H1 (cell line): ENCODE results near the gene PRAMEF14. TPM values are rescaled to one million over a fixed set of nuclear protein-coding genes. Genes with fewer than 3 reads are reported as not detected.
"Not testable (repeated sequence)": the region's sequence is repeated elsewhere in the genome, so short reads cannot be mapped to it uniquely, and the experiment has no call there.

Experiments used
- CTCF ChIA-PET: fragments of 300-600 bp; sonication (Branson Sonifier 250); formaldehyde crosslinking; loops from one replicate; lab custom pipeline; 2021; ENCODE audit not compliant: partially characterized antibody; lab: Charles Lee
- POLR2A ChIA-PET: fragments of 300-600 bp; sonication (Branson Sonifier 250); formaldehyde crosslinking; loops from one replicate; lab custom pipeline; 2021; ENCODE audit warnings: inconsistent platforms; ENCODE audit not compliant: partially characterized antibody; lab: Charles Lee
- DNase-seq, 2 experiments: peaks; one replicate each; pipeline versions ENCODE4 v3.0.0 to v3.0.0-alpha.2; 2010 to 2022; ENCODE audit warnings: low spot score in 2 of 2, low read depth in 1 of 2, mixed read lengths in 1 of 2
- FAIRE-seq: peaks from 2 replicates; lab custom pipeline; 2011; peaks lifted over from hg19 to GRCh38; lab: Jason Lieb, UNC
- H2AFZ ChIP-seq: 2 replicates; pipeline ENCODE4 v1.8.1; 2012; ENCODE audit warnings: low read length, inconsistent platforms
- H2AK5ac ChIP-seq: 2 replicates; pipeline ENCODE4 v1.6.1; 2013; ENCODE audit warnings: low read depth, low read length
- H2BK120ac ChIP-seq: replicated peaks from 2 replicates; pipeline ENCODE3; 2013; ENCODE audit warnings: low read depth, low read length, inconsistent platforms
- H2BK12ac ChIP-seq: 2 replicates; pipeline ENCODE4 v1.6.1; 2013; ENCODE audit warnings: low read depth, low read length
- H2BK15ac ChIP-seq: 2 replicates; pipeline ENCODE4 v1.6.1; 2013; ENCODE audit warnings: low read length
- H2BK20ac ChIP-seq: 2 replicates; pipeline ENCODE4 v1.6.1; 2013; ENCODE audit warnings: low read length
- H2BK5ac ChIP-seq: 2 replicates; pipeline ENCODE4 v1.6.1; 2013; ENCODE audit warnings: low read depth, low read length
- H3K14ac ChIP-seq: 2 replicates; pipeline ENCODE4 v1.6.1; 2013; ENCODE audit warnings: inconsistent platforms; ENCODE audit not compliant: insufficient read length
- H3K18ac ChIP-seq: 2 replicates; pipeline ENCODE4 v1.6.1; 2013; ENCODE audit warnings: low read length; ENCODE audit errors: extremely low read depth
- H3K23ac ChIP-seq: 2 replicates; pipeline ENCODE4 v1.6.1; 2013; ENCODE audit warnings: inconsistent platforms; ENCODE audit not compliant: insufficient read length
- H3K23me2 ChIP-seq: 2 replicates; pipeline ENCODE4 v1.6.1; 2013; ENCODE audit warnings: low read depth, low read length
- H3K27ac ChIP-seq: 2 replicates; pipeline ENCODE4 v1.6.1; 2011; ENCODE audit warnings: low read depth, low read length, inconsistent platforms
- H3K27me3 ChIP-seq, 4 experiments: replicated peaks in 1 of 4; 1 replicate in 1 of 4; 2 replicates in 3 of 4; pipeline versions ENCODE4 v1.6.1 to v1.8.1; 2011 to 2013; ENCODE audit warnings: low read length in 3 of 4, mild to moderate bottlenecking in 3 of 4, inconsistent platforms in 2 of 4, mixed read lengths in 2 of 4, moderate library complexity in 1 of 4; ENCODE audit not compliant: control insufficient read depth in 3 of 4, insufficient read depth in 3 of 4; ENCODE audit errors: extremely low read depth in 1 of 4
- H3K36me3 ChIP-seq, 4 experiments: 2 replicates each; pipeline versions ENCODE4 v1.6.1 to v1.8.1; 2011 to 2013; ENCODE audit warnings: mild to moderate bottlenecking in 4 of 4, low read length in 3 of 4, moderate library complexity in 2 of 4, control low read depth in 1 of 4, inconsistent platforms in 1 of 4; ENCODE audit not compliant: insufficient read depth in 4 of 4, control insufficient read depth in 2 of 4
- H3K4ac ChIP-seq: replicated peaks from 2 replicates; pipeline ENCODE3; 2013; ENCODE audit warnings: low read length, low read depth, mixed read lengths, inconsistent platforms; ENCODE audit not compliant: insufficient read length
- H3K4me1 ChIP-seq, 4 experiments: replicated peaks in 1 of 4; 1 replicate in 1 of 4; 2 replicates in 3 of 4; pipeline versions ENCODE4 v1.6.1 to v1.8.1; 2011 to 2013; ENCODE audit warnings: low read length in 3 of 4, inconsistent platforms in 2 of 4, mixed read lengths in 1 of 4; ENCODE audit not compliant: insufficient read depth in 4 of 4, control insufficient read depth in 3 of 4
- H3K4me2 ChIP-seq, 2 experiments: 2 replicates each; pipeline versions ENCODE4 v1.6.1 to v1.8.1; 2011 to 2013; ENCODE audit warnings: low read depth in 2 of 2, low read length in 2 of 2, control low read depth in 1 of 2, inconsistent platforms in 1 of 2, mild to moderate bottlenecking in 1 of 2; ENCODE audit not compliant: insufficient read depth in 1 of 2
- H3K4me3 ChIP-seq, 4 experiments: fragments of 200-600, 300-600 bp in 1 of 4; sonication (generic), shearing (Covaris generic), sonication (Bioruptor Twin) in 1 of 4; 2 replicates each; pipeline versions ENCODE4 v1.5.1 to v1.8.1; 2011 to 2016; ENCODE audit warnings: low read length in 4 of 4, low read depth in 3 of 4, control low read depth in 2 of 4, inconsistent platforms in 2 of 4, mild to moderate bottlenecking in 2 of 4, mixed read lengths in 1 of 4, moderate library complexity in 1 of 4; ENCODE audit not compliant: insufficient read depth in 2 of 4; ENCODE audit errors: extremely low read depth in 1 of 4
- H3K56ac ChIP-seq: replicated peaks from 2 replicates; pipeline ENCODE3; 2013; ENCODE audit warnings: low read depth, mild to moderate bottlenecking, mixed read lengths, low read length, inconsistent platforms; ENCODE audit not compliant: insufficient read length
- H3K79me1 ChIP-seq: 2 replicates; pipeline ENCODE4 v1.6.1; 2013; ENCODE audit warnings: low read depth, low read length, control low read depth
- H3K79me2 ChIP-seq, 2 experiments: 2 replicates each; pipeline versions ENCODE4 v1.6.1 to v1.8.1; 2012 to 2013; ENCODE audit warnings: low read length in 2 of 2, mild to moderate bottlenecking in 2 of 2, inconsistent platforms in 1 of 2; ENCODE audit not compliant: insufficient read depth in 2 of 2, control insufficient read depth in 1 of 2
- H3K9ac ChIP-seq, 4 experiments: replicated peaks in 1 of 4; 1 replicate in 1 of 4; 2 replicates in 3 of 4; pipeline versions ENCODE4 v1.6.1 to v1.8.1; 2011 to 2013; ENCODE audit warnings: low read depth in 3 of 4, low read length in 3 of 4, control low read depth in 2 of 4, mild to moderate bottlenecking in 2 of 4, moderate library complexity in 2 of 4, inconsistent platforms in 1 of 4; ENCODE audit errors: extremely low read depth in 1 of 4
- H3K9me3 ChIP-seq, 2 experiments: 2 replicates each; pipeline versions ENCODE4 v1.6.1 to v1.8.1; 2012 to 2013; ENCODE audit warnings: mild to moderate bottlenecking in 2 of 2, moderate library complexity in 2 of 2, control low read depth in 1 of 2, inconsistent platforms in 1 of 2, low read depth in 1 of 2, low read length in 1 of 2, mixed read lengths in 1 of 2; ENCODE audit not compliant: insufficient read depth in 2 of 2
- H4K20me1 ChIP-seq, 2 experiments: replicated peaks in 1 of 2; 2 replicates each; pipeline versions ENCODE3 to v1.8.1; 2011 to 2013; ENCODE audit warnings: inconsistent platforms in 2 of 2, low read length in 2 of 2, mild to moderate bottlenecking in 1 of 2; ENCODE audit not compliant: insufficient read depth in 2 of 2, control insufficient read depth in 1 of 2
- H4K5ac ChIP-seq: 2 replicates; pipeline ENCODE4 v1.6.1; 2013; ENCODE audit warnings: low read length, low read depth, mixed read lengths, inconsistent platforms; ENCODE audit not compliant: insufficient read length
- H4K8ac ChIP-seq: 2 replicates; pipeline ENCODE4 v1.8.0; 2013; ENCODE audit warnings: mild to moderate bottlenecking, moderate library complexity, low read length, inconsistent platforms; ENCODE audit not compliant: insufficient read depth; ENCODE audit errors: extremely low read depth
- H4K91ac ChIP-seq: replicated peaks from 2 replicates; pipeline ENCODE3; 2013; ENCODE audit warnings: low read length, mixed read lengths, inconsistent platforms; ENCODE audit not compliant: insufficient read length
- whole genome bisulfite sequencing, 2 experiments: shearing (Covaris generic) in 1 of 2; methylation state at CpG; one replicate each; pipeline versions ENCODE4 v1.1.6 to v1.1.7; 2013 to 2015; ENCODE audit warnings: low lambda C conversion rate in 2 of 2, mixed read lengths in 2 of 2, inconsistent platforms in 1 of 2, low coverage in 1 of 2, missing lambda C conversion rate in 1 of 2; ENCODE audit not compliant: insufficient replicate concordance in 2 of 2, insufficient coverage in 1 of 2, insufficient read length in 1 of 2; ENCODE audit errors: extremely low coverage in 1 of 2, missing lambda C conversion rate in 1 of 2; 5-methylcytosine and 5-hydroxymethylcytosine counted together
- polyA plus RNA-seq, 7 experiments: library from polyadenylated mRNA; depleted of rRNA in 3 of 7; stranded (reverse) in 5 of 7; unstranded in 2 of 7; fragments of >200 nt in 5 of 7; fragments of 200-250 nt in 2 of 7; gene quantifications; 1 replicate in 5 of 7; 2 replicates in 1 of 7; 4 replicates in 1 of 7; pipeline versions ENCODE4 v1.2.1 to v1.2.3, GENCODE V29; 2011 to 2013; ENCODE audit warnings: missing spikeins in 2 of 7, mixed read lengths in 2 of 7
- total RNA-seq: library from RNA; stranded (reverse); fragmentation: NEBNext Ultra II Directional; extraction: Animal tissue kit (Norgen Biotek cat#: 25700); gene quantifications from 2 replicates; pipeline ENCODE4 v1.2.1, GENCODE V29; 2021

PRAMEF14 gene
- total and polyA plus RNA-seq, 2 of the 8 experiments (the other 6 are each of a cell fraction or from before 2014, with no cell fraction given): not detected

- CTCF ChIA-PET: not testable (repeated sequence)
Measured at GRCh38 chr1:13393004-13393403, 46.1 kb upstream of the PRAMEF14 start.

GRCh38 chr1:13389332-13389731, 42.4 kb upstream of the PRAMEF14 start, which contains the start of gene PRAMEF17:
Gene PRAMEF17 (plus strand): TSS chr1:13389632. CDS start chr1:13389658, 26 bp downstream.
- FAIRE-seq, H3K27ac ChIP-seq, H3K4me2 ChIP-seq, H3K27me3 ChIP-seq, H4K20me1 ChIP-seq, H3K9ac ChIP-seq, DNase-seq, H3K23me2 ChIP-seq, POLR2A ChIA-PET, H2AK5ac ChIP-seq, H2BK5ac ChIP-seq, H4K5ac ChIP-seq, H3K23ac ChIP-seq, H4K8ac ChIP-seq, H2BK15ac ChIP-seq, H3K36me3 ChIP-seq, H3K4me3 ChIP-seq, H2AFZ ChIP-seq, CTCF ChIA-PET, H3K4ac ChIP-seq, H2BK12ac ChIP-seq, H3K18ac ChIP-seq, H3K79me2 ChIP-seq, H3K56ac ChIP-seq, H4K91ac ChIP-seq, H3K14ac ChIP-seq, H3K4me1 ChIP-seq, H3K79me1 ChIP-seq, H2BK20ac ChIP-seq, H2BK120ac ChIP-seq: not testable (repeated sequence)
- H3K9me3 ChIP-seq: peaks cover 31 to 72% of the 10 kb centered on the region in 2 experiments; a peak in 3 of 4 replicates

More at GRCh38 chr1:13393004-13393403, 46.1 kb upstream of the PRAMEF14 start:
- H2BK120ac ChIP-seq, H2AFZ ChIP-seq, H3K9ac ChIP-seq, H3K27me3 ChIP-seq, H3K56ac ChIP-seq, H2AK5ac ChIP-seq, H3K4me2 ChIP-seq, H3K79me1 ChIP-seq, H3K36me3 ChIP-seq, H3K4me1 ChIP-seq, H3K4me3 ChIP-seq, H3K23me2 ChIP-seq, H2BK15ac ChIP-seq, H4K20me1 ChIP-seq, H2BK12ac ChIP-seq, H3K14ac ChIP-seq, H4K8ac ChIP-seq, DNase-seq, H2BK20ac ChIP-seq, H3K27ac ChIP-seq, H3K4ac ChIP-seq, H2BK5ac ChIP-seq, H4K91ac ChIP-seq, POLR2A ChIA-PET, FAIRE-seq, H3K79me2 ChIP-seq, H3K18ac ChIP-seq, H3K23ac ChIP-seq, H4K5ac ChIP-seq: not testable (repeated sequence)
- peaks cover 29 to 76% of the 10 kb centered on the region in 2 experiments; a peak in 3 of 4 replicates for H3K9me3 ChIP-seq
- WGBS, 2 experiments: 76% methylated on average over 6 of the region's 7 CpGs; no CpG with 5 or more reads in 1 of the 2 experiments
